HG03175 (cell line): ENCODE results near the gene PTPRM.

ENCODE experiments used
- ATAC-seq: cut with Tn5 transposase; IDR thresholded peaks from one replicate; pipeline ENCODE4 v1.9.1; 2021; ENCODE audit warnings: mild to moderate bottlenecking, moderate library complexity; ENCODE audit not compliant: unreplicated experiment

PTPRM gene

GRCh38 chr18:7844418-7844817 lies 277.3 kb downstream of the PTPRM start:
- no peak for ATAC-seq

GRCh38 chr18:7846335-7846734 lies 279.2 kb downstream of the PTPRM start:
- ATAC-seq, result no peak

- ATAC-seq, result no peak
Observed at GRCh38 chr18:7847357-7848053, 280.4 kb downstream of the PTPRM start.

- ATAC-seq, result no peak
Observed at GRCh38 chr18:7848054-7848412, 280.9 kb downstream of the PTPRM start.

GRCh38 chr18:7850446-7850845 lies 283.3 kb downstream of the PTPRM start:
- ATAC-seq, result no peak

DNA sequence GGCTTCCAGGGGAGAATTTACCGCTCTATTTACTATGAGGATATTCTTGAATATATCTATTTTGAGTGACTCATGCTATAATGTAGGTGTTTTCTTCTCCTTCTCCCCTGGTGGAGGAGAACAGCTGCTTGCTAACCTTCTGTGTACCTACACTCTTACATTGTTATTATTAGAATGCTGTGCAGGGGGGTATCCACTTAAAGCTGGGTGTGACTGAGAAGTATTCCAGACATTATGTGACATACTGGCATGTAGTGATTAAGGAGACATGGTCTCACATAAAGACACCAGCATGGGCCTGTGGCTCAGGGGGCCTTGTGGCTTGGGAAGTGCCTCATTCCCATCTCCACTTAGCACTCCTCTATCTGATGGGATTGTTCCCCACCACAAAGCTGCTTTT lies 287.9 kb downstream of the PTPRM start:
- no peak for ATAC-seq

DNA sequence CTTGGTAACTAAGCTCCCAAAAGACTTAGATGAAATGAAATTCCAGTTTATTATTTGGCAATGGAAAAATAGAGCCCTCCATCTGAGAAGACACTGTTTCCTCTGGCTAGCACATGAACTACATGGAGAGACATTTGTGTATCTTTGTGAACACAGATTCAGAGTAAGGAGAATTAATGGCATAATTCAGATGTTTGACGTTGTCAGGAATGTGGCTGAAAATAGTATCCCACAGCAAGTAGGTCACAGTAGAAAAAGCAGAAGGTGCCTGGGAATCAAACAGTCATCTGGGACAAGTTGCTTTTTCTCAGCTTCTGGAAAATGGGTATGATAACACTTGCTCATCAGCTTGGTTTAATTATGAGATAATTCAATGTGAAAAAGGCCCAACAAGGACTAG lies 288.6 kb downstream of the PTPRM start:
- no peak for ATAC-seq

GRCh38 chr18:7856116-7856515 lies 289.0 kb downstream of the PTPRM start:
- ATAC-seq, result no peak

DNA sequence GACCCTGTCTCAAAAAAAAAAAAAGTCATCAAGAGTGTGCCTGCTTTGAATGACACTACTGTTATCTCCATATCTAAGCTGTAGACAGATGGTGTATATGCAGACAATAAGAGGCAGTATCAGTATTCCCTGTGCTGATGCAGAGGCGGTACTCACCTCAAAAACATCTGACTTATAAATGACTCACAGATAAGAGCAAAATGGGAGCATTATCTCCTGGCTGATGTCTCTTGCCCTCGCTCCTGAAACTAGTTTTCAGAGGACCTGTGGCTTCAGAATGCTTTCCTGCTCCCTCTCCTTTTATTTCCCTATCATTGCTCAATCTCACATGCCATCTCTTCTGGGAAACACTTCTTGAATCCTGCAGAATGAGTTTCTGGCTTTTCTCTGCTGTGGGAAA lies 289.6 kb downstream of the PTPRM start:
- ATAC-seq, result no peak

GRCh38 chr18:7857562-7857961 lies 290.4 kb downstream of the PTPRM start:
- ATAC-seq, result no peak

DNA sequence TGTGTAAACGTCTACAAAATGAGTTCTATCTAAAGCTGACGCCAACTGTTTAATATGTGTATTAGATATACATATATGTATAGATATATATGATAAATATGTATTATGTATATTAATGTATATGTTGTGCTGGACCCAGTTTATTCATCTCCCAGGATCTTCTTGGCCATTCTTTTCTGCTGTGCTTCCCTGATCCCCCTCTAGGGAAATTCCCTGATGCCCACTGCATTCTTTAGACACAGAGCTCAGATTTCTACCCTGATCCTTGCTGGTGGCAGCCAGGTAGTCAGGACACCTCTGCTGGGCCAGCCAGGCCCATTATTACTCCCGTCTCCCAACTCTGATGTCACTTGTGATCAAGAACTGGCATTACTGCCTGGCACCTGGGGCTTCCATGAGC lies 292.0 kb downstream of the PTPRM start:
- ATAC-seq, result no peak

DNA sequence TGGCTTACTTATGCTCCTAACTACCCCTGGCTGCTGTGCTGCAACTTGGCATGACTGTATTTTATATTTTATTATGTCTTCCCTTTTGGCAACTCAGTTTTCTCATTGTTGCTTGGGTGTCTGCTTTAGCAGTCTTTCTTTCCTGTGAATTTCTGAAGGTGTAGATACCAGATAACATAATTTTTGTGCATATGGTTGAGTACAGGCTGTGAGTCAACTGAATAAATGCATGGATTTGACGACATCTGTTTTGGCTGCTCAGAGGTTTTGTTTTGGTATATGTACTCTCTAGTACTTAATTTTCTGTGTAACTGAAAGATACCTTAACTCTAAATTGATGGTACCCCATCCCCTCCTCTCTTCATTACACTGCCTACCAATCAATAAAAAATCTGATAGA lies 303.1 kb downstream of the PTPRM start:
- no peak for ATAC-seq

DNA sequence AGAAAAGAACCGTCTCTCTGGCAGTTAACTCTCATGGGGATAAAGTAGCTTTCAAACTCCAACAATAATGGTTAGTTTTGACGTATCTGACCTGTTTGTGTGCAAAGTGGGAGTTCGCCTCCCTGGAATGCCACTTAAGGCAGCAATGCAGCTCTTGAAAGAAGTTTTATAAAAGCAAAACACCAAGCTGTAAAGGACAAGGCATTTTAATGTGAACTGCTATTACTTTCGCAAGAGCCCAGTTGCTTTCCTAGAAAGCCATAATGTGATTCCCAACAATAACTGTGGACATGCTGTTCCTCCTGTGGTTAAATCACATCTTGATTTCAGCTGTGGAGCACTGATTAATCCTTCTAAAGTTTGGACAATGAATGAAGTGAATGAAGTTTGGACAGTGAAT lies 303.7 kb downstream of the PTPRM start:
- no peak for ATAC-seq

GRCh38 chr18:7871560-7872456 lies 304.7 kb downstream of the PTPRM start:
- no peak for ATAC-seq

DNA sequence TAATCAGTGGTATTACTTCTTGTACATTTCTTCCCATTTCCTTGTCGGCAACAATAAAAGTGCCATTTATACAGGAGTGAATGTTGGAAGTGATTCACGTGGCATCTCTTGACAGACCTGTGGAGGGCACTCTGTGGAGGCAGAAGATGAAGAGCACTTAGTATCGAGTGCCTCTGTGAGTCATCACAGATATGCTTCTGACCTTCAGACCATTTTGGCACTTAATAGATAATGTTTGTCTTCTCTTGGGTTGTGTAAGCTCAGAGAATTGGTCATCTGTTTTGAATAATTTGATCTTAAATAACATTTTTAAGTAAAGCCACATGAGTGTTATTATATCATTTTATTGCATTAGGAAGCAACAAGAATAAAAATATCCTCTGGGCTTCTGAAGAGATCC lies 305.5 kb downstream of the PTPRM start:
- no peak for ATAC-seq

DNA sequence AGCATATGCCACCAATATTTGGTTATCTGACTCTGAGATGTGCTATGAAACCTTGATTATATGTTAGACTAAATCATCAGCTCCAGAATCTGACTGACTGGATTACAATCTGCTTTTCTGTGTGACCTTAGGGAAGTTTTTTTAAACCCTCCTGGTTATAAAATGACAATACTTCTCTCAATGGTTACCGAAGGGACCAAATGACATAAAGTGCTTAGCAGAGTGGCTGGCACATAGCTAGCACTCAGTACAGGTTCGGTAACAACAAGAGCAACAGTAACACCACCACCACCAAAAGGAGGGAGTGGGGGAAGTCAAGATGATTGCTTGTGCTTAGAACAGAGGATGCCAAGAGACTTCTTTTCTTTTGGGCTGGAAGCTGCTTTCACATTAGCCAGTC lies 306.2 kb downstream of the PTPRM start:
- ATAC-seq, result no peak

GRCh38 chr18:7876354-7877104 lies 309.4 kb downstream of the PTPRM start:
- ATAC-seq, result no peak

- no peak for ATAC-seq
Observed at GRCh38 chr18:7877609-7878008, 310.5 kb downstream of the PTPRM start.

DNA sequence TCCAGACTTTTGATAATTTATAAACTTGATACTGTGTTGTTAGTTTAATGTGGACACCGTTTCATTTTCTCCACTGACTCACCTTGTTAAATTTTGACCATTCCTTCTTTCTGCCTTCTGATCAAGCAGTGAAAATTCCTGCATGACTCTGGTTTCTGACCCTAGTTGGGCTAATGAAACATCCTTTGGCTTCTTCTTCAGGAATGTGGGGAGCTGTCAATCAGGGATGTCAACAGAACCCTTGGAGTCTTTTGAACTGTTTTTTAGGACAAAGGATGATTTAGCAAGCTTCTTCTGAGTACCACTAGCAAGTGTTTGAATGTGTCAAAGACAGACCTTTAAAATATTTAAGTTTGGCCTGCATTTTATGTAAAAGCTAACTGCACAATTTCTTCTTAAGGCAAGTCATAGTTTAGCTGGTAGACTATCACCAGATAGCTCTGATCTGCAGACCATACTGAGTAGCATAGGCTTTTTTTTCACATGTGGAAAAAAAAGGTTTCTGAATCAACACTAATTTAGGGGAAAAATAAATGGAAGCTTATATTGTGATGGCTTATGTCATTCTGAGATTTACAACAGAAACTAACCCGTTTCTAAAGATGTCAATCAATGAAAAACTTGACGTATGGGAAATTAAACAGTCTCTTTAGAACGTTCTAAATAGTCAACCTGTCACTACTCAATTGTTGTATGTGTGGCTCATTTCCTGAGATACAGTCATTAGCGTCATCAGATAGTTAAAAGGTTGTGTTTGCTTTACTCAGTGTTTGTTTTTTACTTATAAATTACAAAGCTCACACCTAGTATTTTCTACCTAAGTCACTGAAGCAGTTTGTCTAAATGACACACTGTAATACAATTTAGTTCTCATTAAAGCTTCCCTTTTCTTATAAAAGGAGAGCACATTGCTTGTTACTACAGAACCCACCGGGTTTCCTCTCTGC lies 311.4 kb downstream of the PTPRM start:
- ATAC-seq, result no peak

DNA sequence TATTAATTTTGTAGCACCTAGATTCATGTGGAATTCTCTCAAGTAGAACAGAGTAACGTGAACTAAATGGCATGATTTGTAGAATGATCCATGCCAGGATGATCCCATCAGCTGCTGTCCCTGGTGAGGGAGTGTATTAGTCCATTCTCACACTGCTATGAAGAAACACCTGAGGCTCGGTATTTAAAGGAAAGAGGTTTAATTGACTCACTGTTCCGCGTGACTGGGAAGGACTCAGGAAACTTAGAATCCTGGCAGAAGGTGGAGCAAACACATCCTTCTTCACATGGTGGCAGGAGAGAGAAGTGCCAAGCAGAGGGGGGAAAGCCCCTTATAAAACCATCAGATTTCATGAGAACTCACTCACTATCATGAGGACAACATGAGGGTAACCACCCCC lies 312.6 kb downstream of the PTPRM start:
- ATAC-seq, result no peak

DNA sequence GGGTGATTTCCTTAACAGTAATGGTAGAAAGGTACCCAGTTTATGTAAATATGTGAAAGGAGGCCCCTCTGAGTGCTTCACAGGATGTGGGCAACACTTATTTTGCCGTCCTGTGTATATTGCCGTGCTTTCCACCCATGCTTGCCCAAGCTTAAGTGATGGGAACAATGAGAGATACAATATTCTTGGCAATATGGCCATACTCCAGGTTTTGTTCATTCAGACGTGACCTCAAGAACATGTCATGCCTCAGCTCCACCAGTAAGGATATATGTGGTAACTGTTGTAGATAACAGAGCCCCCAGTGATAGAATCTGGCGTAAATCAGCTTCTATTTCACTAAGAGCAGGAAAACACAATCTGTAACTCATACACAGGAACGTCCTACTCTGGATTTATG lies 318.7 kb downstream of the PTPRM start:
- no peak for ATAC-seq
